GM12875 (cell line): ENCODE measurements around the gene C1orf105.

Experiments
- H3K4me3 ChIP-seq: one replicate; pipeline ENCODE4 v1.5.1; 2011; ENCODE audit warnings: low read depth, low read length, control low read depth
- CTCF ChIP-seq: IDR thresholded peaks from 2 replicates; pipeline ENCODE4 v1.5.1; 2011; ENCODE audit warnings: low read depth, mild to moderate bottlenecking, control low read depth, inconsistent platforms, low read length, moderate library complexity, borderline replicate concordance; ENCODE audit not compliant: insufficient read depth

The C1orf105 gene

GRCh38 chr1:172455451-172455850, 35.0 kb downstream of the C1orf105 start:
- no peak for TF ChIP-seq CTCF
- no peak overlapping the region for H3K4me3 ChIP-seq

- TF ChIP-seq CTCF, result no peak
- H3K4me3 ChIP-seq, result no peak overlapping the region
These were observed 35.9 kb downstream of the C1orf105 start for GRCh38 chr1:172456344-172456769.

GRCh38 chr1:172457479-172458130, 37.1 kb downstream of the C1orf105 start:
- no peak overlapping the region for H3K4me3 ChIP-seq
- TF ChIP-seq CTCF, result no peak

- no peak for TF ChIP-seq CTCF
These were observed 39.7 kb downstream of the C1orf105 start for GRCh38 chr1:172460177-172460576.

GRCh38 chr1:172460887-172461315, 40.4 kb downstream of the C1orf105 start:
- TF ChIP-seq CTCF, result no peak
- H3K4me3 ChIP-seq, result no peak overlapping the region

More at GRCh38 chr1:172460177-172460576, 39.7 kb downstream of the C1orf105 start:
- no peak overlapping the region for H3K4me3 ChIP-seq

GRCh38 chr1:172465617-172466016, 45.1 kb downstream of the C1orf105 start:
- no peak for TF ChIP-seq CTCF
- no peak overlapping the region for H3K4me3 ChIP-seq

- TF ChIP-seq CTCF, result no peak
- H3K4me3 ChIP-seq, result no peak overlapping the region
These were observed 46.4 kb downstream of the C1orf105 start for GRCh38 chr1:172466795-172467407.
